NCI-H526 (cell line): ENCODE measurements around the gene NARS2.

ENCODE experiments used
- DNase-seq, 2 experiments: peaks; one replicate each; lab custom pipeline; 2025; lab: John Stamatoyannopoulos, UW

The NARS2 gene

GRCh38 chr11:78414321-78415051, 160.2 kb downstream of the NARS2 start:
- DNase-seq: peak in 1 of 2 experiments; percentile 47

GRCh38 chr11:78408619-78409018, 166.0 kb downstream of the NARS2 start:
- no peak for DNase-seq

GRCh38 chr11:78406568-78407196, 168.0 kb downstream of the NARS2 start:
- no peak for DNase-seq

DNA sequence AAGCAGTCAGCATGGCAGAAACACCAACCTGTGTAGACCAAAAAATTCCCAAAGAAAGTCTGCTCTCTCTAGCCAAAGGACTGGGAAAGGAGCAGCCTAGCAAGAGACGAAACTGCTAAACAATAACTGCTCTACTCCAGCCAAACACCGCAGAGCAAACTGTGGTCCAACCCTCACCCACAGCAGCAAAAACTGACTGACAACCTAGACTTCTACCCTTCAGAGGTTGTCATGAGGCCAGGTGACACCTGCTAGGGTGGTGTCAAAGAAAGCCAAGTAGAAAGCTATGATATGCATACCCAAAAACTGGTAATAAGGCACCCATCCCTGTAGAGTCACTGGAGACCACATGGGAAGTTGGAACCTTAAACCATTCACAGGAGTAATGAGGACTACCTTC, 168.9 kb downstream of the NARS2 start:
- no peak for DNase-seq

GRCh38 chr11:78403781-78404180, 170.9 kb downstream of the NARS2 start:
- no peak for DNase-seq

GRCh38 chr11:78402847-78403246, 171.8 kb downstream of the NARS2 start:
- no peak for DNase-seq

- no peak for DNase-seq
These were observed 174.0 kb downstream of the NARS2 start for GRCh38 chr11:78400702-78401101.

DNA sequence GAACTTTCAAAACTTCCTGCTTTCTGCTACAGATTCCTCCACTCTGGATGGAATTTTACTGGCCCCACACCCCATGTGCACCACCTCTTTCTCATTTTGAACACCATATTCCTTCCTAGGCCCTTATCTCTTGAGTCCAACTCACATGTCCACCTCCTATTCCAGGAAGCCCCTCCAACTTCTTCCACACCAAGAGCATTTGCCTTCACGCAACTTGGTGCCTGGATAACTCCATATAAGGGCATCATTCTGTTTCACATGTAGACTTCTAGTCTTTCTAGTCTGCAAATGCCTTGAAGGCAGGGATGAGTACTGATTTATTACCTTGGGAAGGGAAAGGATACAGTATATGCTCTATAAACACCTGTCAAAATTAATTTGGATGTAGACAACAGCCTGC, 174.5 kb downstream of the NARS2 start:
- DNase-seq: no peak

GRCh38 chr11:78399136-78399535, 175.5 kb downstream of the NARS2 start:
- no peak for DNase-seq

DNA sequence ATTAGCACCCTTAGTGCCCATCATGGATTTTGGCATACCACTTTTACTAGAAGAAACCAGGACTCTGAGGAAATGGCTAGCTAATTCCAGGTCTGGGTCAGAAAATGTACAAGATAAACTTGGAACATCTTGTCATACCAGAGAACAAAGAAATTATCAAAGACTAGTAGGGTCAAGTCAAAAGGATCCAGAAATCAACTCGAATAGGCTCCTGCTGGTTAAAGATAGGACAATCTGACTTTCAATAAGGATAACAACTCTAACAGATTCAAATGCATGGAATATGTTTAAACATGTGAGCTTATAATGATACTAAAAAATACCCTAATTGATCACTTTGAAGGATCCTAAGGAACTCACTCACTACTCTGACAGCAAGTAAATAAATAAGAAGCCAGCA, 175.9 kb downstream of the NARS2 start:
- no peak for DNase-seq

DNA sequence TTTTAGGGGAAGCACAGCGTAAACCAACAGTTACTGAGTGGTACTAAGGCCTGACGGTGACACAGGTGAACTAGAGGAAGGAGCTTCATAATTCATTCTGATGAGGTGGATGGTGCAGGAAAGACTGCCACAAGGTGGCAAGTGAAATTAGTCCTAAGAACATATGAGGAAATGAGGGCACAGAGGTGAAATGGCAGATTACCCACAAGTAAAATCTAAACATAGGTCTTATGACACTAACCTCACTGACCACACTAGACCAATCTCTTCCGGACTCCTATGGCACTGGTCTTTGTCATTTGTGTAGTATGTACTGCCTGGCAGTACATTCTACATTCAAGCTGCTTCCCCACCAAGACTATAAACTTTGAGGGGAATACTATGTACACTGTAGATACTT, 177.3 kb downstream of the NARS2 start:
- DNase-seq: no peak

DNA sequence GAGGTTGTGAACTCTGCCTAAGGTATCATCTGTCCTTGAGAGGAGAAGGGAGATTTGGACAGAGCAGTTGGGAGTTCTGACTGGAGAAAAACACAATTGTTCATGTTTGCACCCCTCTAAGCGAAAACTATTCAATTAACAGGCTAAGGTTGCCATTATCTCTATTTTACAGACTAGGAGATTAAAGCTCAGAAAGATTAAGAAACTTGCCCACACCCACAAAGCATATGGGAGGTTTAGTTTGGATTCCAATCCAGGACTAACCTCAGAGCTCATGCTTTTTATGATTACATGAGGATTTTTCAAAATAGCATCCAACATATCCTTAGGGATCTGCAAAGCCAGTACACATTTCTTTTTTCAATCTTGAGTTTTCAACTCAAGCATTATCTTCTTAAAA, 179.1 kb downstream of the NARS2 start:
- DNase-seq: no peak

- DNase-seq: no peak
These were observed 181.8 kb downstream of the NARS2 start for GRCh38 chr11:78392854-78393253.

- DNase-seq: no peak
These were observed 183.2 kb downstream of the NARS2 start for GRCh38 chr11:78391424-78391823.

- DNase-seq: no peak
These were observed 183.9 kb downstream of the NARS2 start for GRCh38 chr11:78390809-78391208.

DNA sequence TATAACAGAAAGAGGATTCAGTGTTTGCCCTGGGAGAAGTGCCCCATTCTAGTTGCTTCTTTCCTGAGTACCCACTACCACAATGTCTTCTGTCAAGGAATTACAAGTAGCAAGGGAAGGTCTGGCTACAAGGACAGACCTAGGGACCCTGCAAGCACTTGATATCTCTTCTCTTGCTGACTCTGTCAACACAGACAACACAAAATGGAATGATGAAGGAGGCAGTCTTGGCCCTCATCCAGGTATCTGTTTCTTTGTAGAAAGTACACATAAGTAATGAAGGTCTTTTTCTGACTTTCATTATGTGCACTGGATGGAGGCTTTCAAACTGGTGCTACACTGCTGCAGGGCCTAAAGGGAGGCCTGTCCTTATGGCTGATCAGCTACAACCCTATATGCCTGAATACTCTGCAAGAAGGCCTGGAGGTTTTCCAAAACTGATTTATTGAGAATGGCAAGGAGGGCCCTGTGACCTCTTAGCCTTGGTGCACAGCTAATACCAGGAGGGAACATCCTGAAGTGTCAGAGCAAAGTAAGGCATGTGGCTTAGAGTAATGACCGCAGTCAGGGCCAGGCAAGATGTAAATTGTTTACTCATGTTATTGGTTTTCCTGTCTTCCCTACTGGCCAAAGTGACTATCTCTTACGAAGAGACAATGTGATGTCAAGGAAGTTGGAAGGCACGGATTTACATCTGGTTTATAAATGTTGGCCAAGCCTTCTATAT, 188.3 kb downstream of the NARS2 start:
- no peak for DNase-seq
